Endodermal cell (in vitro differentiated cells): ENCODE measurements around the gene HAND1. TPM values are rescaled to one million over a fixed set of nuclear protein-coding genes. Genes with fewer than 3 reads are reported as not detected.

Source experiments
- DNase-seq: peaks from one replicate; pipeline ENCODE4 v3.0.0-alpha.2; 2017
- H3K27ac ChIP-seq: 2 replicates; pipeline ENCODE4 v1.5.1; 2013; ENCODE audit warnings: mild to moderate bottlenecking, low read depth, low read length, moderate library complexity
- H3K27me3 ChIP-seq: 2 replicates; pipeline ENCODE4 v1.6.1; 2013; ENCODE audit warnings: mild to moderate bottlenecking, low read length, moderate library complexity; ENCODE audit not compliant: insufficient read depth, control insufficient read depth, poor library complexity, severe bottlenecking
- H3K36me3 ChIP-seq: 2 replicates; pipeline ENCODE4 v1.7.0; 2013; ENCODE audit warnings: mild to moderate bottlenecking, low read length, moderate library complexity; ENCODE audit not compliant: control insufficient read depth, insufficient read depth
- H3K4me1 ChIP-seq: one replicate; pipeline ENCODE4 v1.7.0; 2013; ENCODE audit warnings: low read length; ENCODE audit not compliant: control insufficient read depth, insufficient read depth
- H3K4me3 ChIP-seq: 2 replicates; pipeline ENCODE4 v1.5.1; 2013; ENCODE audit warnings: mild to moderate bottlenecking, low read length, moderate library complexity
- H3K9ac ChIP-seq: 2 replicates; pipeline ENCODE4 v1.6.1; 2013; ENCODE audit warnings: mild to moderate bottlenecking, low read length, moderate library complexity; ENCODE audit not compliant: poor library complexity, severe bottlenecking; ENCODE audit errors: extremely low read depth
- H3K9me3 ChIP-seq: 2 replicates; pipeline ENCODE4 v1.6.1; 2013; ENCODE audit warnings: mild to moderate bottlenecking, low read length, moderate library complexity; ENCODE audit not compliant: control insufficient read depth
- H3K27ac Mint-ChIP-seq: 2 replicates; pipeline ENCODE4 v1.8.0; 2020; ENCODE audit warnings: mixed read lengths
- H3K27me3 Mint-ChIP-seq: 2 replicates; pipeline ENCODE4 v1.8.0; 2021; ENCODE audit warnings: mild to moderate bottlenecking, mixed read lengths; ENCODE audit not compliant: insufficient read depth
- H3K36me3 Mint-ChIP-seq: 2 replicates; pipeline ENCODE4 v1.8.0; 2020; ENCODE audit warnings: low read depth, mixed read lengths
- H3K4me1 Mint-ChIP-seq: 2 replicates; pipeline ENCODE4 v1.8.0; 2020; ENCODE audit warnings: mixed read lengths
- H3K4me3 Mint-ChIP-seq: 2 replicates; pipeline ENCODE4 v1.8.0; 2020; ENCODE audit warnings: mild to moderate bottlenecking, moderate library complexity, mixed read lengths
- H3K9me3 Mint-ChIP-seq: 2 replicates; pipeline ENCODE4 v1.8.0; 2020; ENCODE audit warnings: mild to moderate bottlenecking, mixed read lengths
- WGBS, 2 experiments: methylation state at CpG; one replicate each; pipeline versions ENCODE4 v1.1.5 to v1.1.7; 2013; ENCODE audit warnings: missing lambda C conversion rate in 2 of 2, mixed read lengths in 1 of 2; ENCODE audit not compliant: insufficient coverage in 1 of 2, insufficient read length in 1 of 2; 5-methylcytosine and 5-hydroxymethylcytosine counted together
- total RNA-seq, 2 donors: library from RNA; stranded (reverse); fragmentation: NEBNext Ultra II Directional in 1 of 2; extraction: Animal tissue kit (Norgen Biotek cat#: 25700) in 1 of 2; gene quantifications; 2 replicates in 1 of 2; 3 replicates in 1 of 2; pipeline ENCODE4 v1.2.1, GENCODE V29; 2021
- TF ChIP-seq, protein P1 (sequence below): fragments of 200-600 bp; sonication (generic); conservative IDR thresholded peaks from 2 replicates; pipeline ENCODE4 v1.5.0; 2021; ENCODE audit warnings: antibody characterized with exemption, mild to moderate bottlenecking

HAND1 gene
- total RNA-seq, 2 donors from 2014 or later = not detected

DNA sequence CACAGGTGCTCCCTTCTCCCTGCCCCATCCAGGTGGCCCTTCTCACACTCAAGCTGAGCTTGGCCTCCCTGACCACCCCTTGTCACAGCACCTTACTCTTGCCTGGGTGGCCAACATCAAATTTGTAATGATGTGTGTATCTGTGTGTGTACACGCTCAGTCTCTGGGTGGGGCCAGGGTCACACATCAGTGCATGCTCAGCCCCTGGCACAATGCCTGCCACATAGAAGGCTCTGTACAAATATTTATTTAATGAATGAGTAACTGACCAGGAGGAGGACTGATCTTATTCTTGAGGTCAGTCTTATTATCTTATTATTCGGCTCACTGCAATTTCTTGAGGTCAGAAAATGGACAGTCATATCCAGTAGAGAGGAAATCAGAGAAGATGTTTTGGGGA is 41.3 kb upstream of the HAND1 start:
- H3K4me3 Mint-ChIP-seq = no peak overlapping the region
- Histone ChIP-seq H3K27me3 (no peaks in the 10 kb centered on the region), H3K4me3 (no peak overlapping the region), H3K9me3 (no peaks in the 10 kb centered on the region), H3K36me3 (no peaks in the 10 kb centered on the region), H3K27ac (no peak overlapping the region), H3K4me1 (peaks cover 37% of the 10 kb centered on the region), H3K9ac (no peak overlapping the region)
- no peaks in the 10 kb centered on the region for H3K36me3 Mint-ChIP-seq
- WGBS, 2 experiments = 97 to 100% methylated on average over 2 of the region's 2 CpGs
- no peaks in the 10 kb centered on the region for H3K9me3 Mint-ChIP-seq
- H3K4me1 Mint-ChIP-seq = peaks cover 51% of the 10 kb centered on the region
- DNase-seq = peak; percentile 48
- peaks cover 11% of the 10 kb centered on the region for H3K27me3 Mint-ChIP-seq
- H3K27ac Mint-ChIP-seq = no peak overlapping the region
- TF ChIP-seq, protein P1, sequence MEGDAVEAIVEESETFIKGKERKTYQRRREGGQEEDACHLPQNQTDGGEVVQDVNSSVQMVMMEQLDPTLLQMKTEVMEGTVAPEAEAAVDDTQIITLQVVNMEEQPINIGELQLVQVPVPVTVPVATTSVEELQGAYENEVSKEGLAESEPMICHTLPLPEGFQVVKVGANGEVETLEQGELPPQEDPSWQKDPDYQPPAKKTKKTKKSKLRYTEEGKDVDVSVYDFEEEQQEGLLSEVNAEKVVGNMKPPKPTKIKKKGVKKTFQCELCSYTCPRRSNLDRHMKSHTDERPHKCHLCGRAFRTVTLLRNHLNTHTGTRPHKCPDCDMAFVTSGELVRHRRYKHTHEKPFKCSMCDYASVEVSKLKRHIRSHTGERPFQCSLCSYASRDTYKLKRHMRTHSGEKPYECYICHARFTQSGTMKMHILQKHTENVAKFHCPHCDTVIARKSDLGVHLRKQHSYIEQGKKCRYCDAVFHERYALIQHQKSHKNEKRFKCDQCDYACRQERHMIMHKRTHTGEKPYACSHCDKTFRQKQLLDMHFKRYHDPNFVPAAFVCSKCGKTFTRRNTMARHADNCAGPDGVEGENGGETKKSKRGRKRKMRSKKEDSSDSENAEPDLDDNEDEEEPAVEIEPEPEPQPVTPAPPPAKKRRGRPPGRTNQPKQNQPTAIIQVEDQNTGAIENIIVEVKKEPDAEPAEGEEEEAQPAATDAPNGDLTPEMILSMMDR = no peak

DNA sequence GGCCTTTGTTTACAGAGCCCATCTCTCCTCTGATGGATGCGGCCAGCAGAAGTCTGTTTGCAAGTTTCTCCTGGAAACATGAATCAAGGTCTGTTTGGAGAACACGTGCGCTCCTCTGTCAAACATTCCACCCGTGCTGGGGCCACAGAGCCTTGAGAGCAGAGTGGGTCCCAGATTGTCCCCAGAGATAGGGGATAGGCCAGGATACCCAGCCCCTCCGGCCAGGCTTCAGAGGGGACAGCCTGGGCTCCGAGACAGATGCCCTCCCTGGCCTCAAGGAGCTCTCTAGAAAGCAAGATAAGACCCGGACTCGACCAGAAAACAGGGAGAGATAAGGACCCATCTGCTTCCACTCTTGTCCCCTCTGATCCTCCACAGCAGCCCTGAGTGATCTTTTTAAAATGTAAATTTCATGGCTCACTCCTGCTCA is 40.4 kb upstream of the HAND1 start:
- peaks cover 18% of the 10 kb centered on the region for H3K27me3 Mint-ChIP-seq
- TF ChIP-seq, protein P1 = no peak
- no peak overlapping the region for H3K4me3 ChIP-seq

DNA sequence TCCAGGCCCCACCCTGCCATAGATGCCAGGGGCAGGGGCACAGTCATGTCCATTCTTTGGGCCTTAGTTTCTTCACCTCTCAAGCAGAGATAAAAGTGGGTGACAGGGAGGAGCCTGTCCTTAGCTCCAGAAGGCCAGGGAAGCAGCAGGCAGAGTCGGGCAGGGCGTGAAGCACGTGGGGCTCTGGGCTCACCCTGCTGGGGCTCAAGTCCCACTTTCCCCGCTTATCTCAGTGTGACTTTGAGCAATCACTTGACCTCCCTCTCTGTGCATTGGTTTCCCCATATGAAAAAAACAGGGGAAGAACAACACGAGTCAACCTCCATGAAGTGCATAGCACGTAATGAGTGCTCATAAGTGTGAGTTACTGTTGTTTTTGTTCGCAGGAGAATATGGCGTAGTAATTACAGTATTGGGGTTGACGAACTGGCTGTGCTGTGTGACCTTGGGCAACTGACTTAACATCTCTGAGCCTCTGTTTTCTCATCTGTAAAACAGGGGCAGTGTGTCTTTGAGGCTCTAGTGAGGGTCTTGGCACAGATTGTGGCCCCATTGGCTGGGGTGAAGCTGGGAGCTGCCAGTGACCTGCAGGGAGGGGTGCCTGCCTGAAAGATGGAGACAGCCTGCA is 39.9 kb upstream of the HAND1 start:
- Histone ChIP-seq H3K27me3 (no peaks in the 10 kb centered on the region), H3K36me3 (no peaks in the 10 kb centered on the region), H3K9me3 (no peaks in the 10 kb centered on the region), H3K4me1 (peaks cover 23% of the 10 kb centered on the region), H3K4me3 (no peak overlapping the region), H3K27ac (no peak overlapping the region), H3K9ac (no peak overlapping the region)
- Mint-ChIP-seq H3K27ac (no peak overlapping the region), H3K9me3 (no peaks in the 10 kb centered on the region), H3K4me3 (no peak overlapping the region), H3K27me3 (peaks cover 18% of the 10 kb centered on the region), H3K4me1 (peaks cover 39% of the 10 kb centered on the region), H3K36me3 (no peaks in the 10 kb centered on the region)
- WGBS, 2 experiments = 90 to 96% methylated on average over 7 to 9 of the region's 9 CpGs
- TF ChIP-seq, protein P1 = no peak
- DNase-seq = no peak

More for the DNA sequence above, 40.4 kb upstream of the HAND1 start:
- H3K27ac Mint-ChIP-seq = no peak overlapping the region
- H3K4me3 Mint-ChIP-seq = no peak overlapping the region
- H3K4me1 Mint-ChIP-seq = peaks cover 44% of the 10 kb centered on the region
- H3K27me3 ChIP-seq = no peaks in the 10 kb centered on the region
- H3K4me1 ChIP-seq = peaks cover 28% of the 10 kb centered on the region
- H3K9me3 ChIP-seq = no peaks in the 10 kb centered on the region
- no peak for DNase-seq
- H3K36me3 Mint-ChIP-seq = no peaks in the 10 kb centered on the region
- WGBS, 2 experiments = 85 to 92% methylated on average over 8 of the region's 8 CpGs
- no peak overlapping the region for H3K27ac ChIP-seq
- H3K36me3 ChIP-seq = no peaks in the 10 kb centered on the region
- H3K9ac ChIP-seq = no peak overlapping the region
- no peaks in the 10 kb centered on the region for H3K9me3 Mint-ChIP-seq
